Endometrial microvascular endothelial cells (primary cell): ENCODE data around the gene SLC39A11. TPM values are rescaled to one million over a fixed set of nuclear protein-coding genes. Genes with fewer than 3 reads are reported as not detected.
"Not testable (repeated sequence)": the region's sequence is repeated elsewhere in the genome, so short reads cannot be mapped to it uniquely, and the experiment has no call there.

Experiments used
- in situ Hi-C: cut with HindIII; loops from 2 replicates; pipeline ENCODE4 v1.10.0; 2017; ENCODE audit warnings: low sequenced_read_pairs, low pct_unique_long_range_greater_than_20kb; ENCODE audit errors: inconsistent ontology term
- total RNA-seq: library from RNA; depleted of rRNA; stranded (reverse); fragments of >200 nt; gene quantifications from one replicate; pipeline ENCODE4 v1.2.3, GENCODE V29; 2015; ENCODE audit errors: inconsistent ontology term

The SLC39A11 gene
- total RNA-seq, 1 donor from 2014 or later, result 11.8 TPM

- in situ Hi-C loops, result no loop called here
Measured at GRCh38 chr17:72916991-72917390, 175.5 kb downstream of the SLC39A11 start.

GRCh38 chr17:72915625-72916081 is 176.8 kb downstream of the SLC39A11 start:
- in situ Hi-C loops, result no loop called here

GRCh38 chr17:72913142-72913682 is 179.3 kb downstream of the SLC39A11 start:
- in situ Hi-C loops, result no loop called here

GRCh38 chr17:72906306-72906705 is 186.2 kb downstream of the SLC39A11 start:
- in situ Hi-C loops, result no loop called here

- in situ Hi-C loops, result no loop called here
Measured at GRCh38 chr17:72903522-72903921, 189.0 kb downstream of the SLC39A11 start.

GRCh38 chr17:72901657-72902056 is 190.8 kb downstream of the SLC39A11 start:
- in situ Hi-C loops, result no loop called here

- in situ Hi-C loops, result no loop called here
Measured at GRCh38 chr17:72901083-72901482, 191.4 kb downstream of the SLC39A11 start.

- in situ Hi-C loops, result no loop called here
Measured at GRCh38 chr17:72900654-72900971, 191.9 kb downstream of the SLC39A11 start.

- in situ Hi-C loops, result no loop called here
Measured at GRCh38 chr17:72898725-72899124, 193.8 kb downstream of the SLC39A11 start.

- in situ Hi-C loops, result not testable (repeated sequence)
Measured at GRCh38 chr17:72896288-72896687, 196.2 kb downstream of the SLC39A11 start.

GRCh38 chr17:72891627-72892026 is 200.9 kb downstream of the SLC39A11 start:
- in situ Hi-C loops, result no loop called here

GRCh38 chr17:72890711-72891110 is 201.8 kb downstream of the SLC39A11 start:
- in situ Hi-C loops, result no loop called here

- in situ Hi-C loops, result no loop called here
Measured at GRCh38 chr17:72887917-72888316, 204.6 kb downstream of the SLC39A11 start.

- in situ Hi-C loops, result no loop called here
Measured at GRCh38 chr17:72887322-72887721, 205.2 kb downstream of the SLC39A11 start.

GRCh38 chr17:72886622-72887021 is 205.9 kb downstream of the SLC39A11 start:
- in situ Hi-C loops, result no loop called here

- in situ Hi-C loops, result no loop called here
Measured at GRCh38 chr17:72884066-72884465, 208.4 kb downstream of the SLC39A11 start.

- in situ Hi-C loops, result no loop called here
Measured at GRCh38 chr17:72883351-72883750, 209.1 kb downstream of the SLC39A11 start.

GRCh38 chr17:72882426-72882825 is 210.1 kb downstream of the SLC39A11 start:
- in situ Hi-C loops, result no loop called here

GRCh38 chr17:72879877-72880276 is 212.6 kb downstream of the SLC39A11 start:
- in situ Hi-C loops, result no loop called here

- in situ Hi-C loops, result no loop called here
Measured at GRCh38 chr17:72878975-72879660, 213.4 kb downstream of the SLC39A11 start.

GRCh38 chr17:72877348-72877747 is 215.1 kb downstream of the SLC39A11 start:
- in situ Hi-C loops, result no loop called here
